ENCODE measurements around the gene HAGH. TPM values are rescaled to one million over a fixed set of nuclear protein-coding genes. Genes with fewer than 3 reads are reported as not detected.

The HAGH gene
- total RNA-seq, 1 experiment from 2014 or later = 36.0 TPM

DNA sequence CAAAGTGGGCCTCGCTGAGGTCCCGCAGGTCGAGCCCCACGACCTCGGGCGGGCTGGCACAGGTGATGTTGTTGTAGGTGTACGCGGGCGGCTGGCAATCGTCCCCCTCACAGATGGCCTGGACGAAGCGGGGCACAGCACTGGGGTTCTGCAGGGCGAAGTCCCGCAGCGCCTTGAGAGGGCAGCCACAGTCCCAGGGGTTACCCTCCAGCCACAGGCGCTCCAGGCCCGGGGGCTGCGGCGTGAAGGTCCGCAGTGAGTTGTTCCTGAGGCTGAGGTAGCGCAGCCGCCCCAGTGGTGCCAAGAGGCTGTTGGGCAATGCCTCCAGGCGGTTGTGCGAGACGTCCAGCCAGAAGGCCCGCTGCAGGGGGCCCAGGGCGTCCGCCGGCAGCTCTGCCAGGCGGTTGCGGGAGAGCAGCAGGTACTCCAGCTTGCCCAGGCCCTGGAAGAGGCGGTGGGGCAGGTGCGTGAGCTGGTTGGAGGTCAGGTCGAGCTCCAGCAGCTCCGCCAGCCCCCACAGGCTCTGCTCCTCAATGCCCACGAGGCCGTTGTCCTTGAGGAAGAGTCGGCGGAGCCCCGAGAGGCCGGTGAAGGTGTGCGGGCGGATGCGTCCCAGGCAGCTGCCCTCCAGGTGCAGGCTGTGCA is 35.9 kb downstream of the HAGH start:
- H3K27ac Mint-ChIP-seq = no peak overlapping the region
- no peak for DNase-seq (ENCODE audit: low spot score)
- TF ChIP-seq, protein P1, sequence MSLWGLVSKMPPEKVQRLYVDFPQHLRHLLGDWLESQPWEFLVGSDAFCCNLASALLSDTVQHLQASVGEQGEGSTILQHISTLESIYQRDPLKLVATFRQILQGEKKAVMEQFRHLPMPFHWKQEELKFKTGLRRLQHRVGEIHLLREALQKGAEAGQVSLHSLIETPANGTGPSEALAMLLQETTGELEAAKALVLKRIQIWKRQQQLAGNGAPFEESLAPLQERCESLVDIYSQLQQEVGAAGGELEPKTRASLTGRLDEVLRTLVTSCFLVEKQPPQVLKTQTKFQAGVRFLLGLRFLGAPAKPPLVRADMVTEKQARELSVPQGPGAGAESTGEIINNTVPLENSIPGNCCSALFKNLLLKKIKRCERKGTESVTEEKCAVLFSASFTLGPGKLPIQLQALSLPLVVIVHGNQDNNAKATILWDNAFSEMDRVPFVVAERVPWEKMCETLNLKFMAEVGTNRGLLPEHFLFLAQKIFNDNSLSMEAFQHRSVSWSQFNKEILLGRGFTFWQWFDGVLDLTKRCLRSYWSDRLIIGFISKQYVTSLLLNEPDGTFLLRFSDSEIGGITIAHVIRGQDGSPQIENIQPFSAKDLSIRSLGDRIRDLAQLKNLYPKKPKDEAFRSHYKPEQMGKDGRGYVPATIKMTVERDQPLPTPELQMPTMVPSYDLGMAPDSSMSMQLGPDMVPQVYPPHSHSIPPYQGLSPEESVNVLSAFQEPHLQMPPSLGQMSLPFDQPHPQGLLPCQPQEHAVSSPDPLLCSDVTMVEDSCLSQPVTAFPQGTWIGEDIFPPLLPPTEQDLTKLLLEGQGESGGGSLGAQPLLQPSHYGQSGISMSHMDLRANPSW (CRISPR knock-in tag; conservative IDR thresholded peaks at IDR 0.05; ENCODE audit: low read depth) = no peak
- TF ChIP-seq SP1 (CRISPR knock-in tag; conservative IDR thresholded peaks at IDR 0.05) = no peak
- TF ChIP-seq, protein P2, sequence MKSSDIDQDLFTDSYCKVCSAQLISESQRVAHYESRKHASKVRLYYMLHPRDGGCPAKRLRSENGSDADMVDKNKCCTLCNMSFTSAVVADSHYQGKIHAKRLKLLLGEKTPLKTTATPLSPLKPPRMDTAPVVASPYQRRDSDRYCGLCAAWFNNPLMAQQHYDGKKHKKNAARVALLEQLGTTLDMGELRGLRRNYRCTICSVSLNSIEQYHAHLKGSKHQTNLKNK (CRISPR knock-in tag; IDR thresholded peaks at IDR 0.05) = no peak
- no peak for TF ChIP-seq EMX1 (CRISPR knock-in tag; IDR thresholded peaks at IDR 0.05)
- TF ChIP-seq TEAD4 (CRISPR knock-in tag; IDR thresholded peaks at IDR 0.05) = no peak
- no peak for TF ChIP-seq TEAD1 (CRISPR knock-in tag; IDR thresholded peaks at IDR 0.05)
- TF ChIP-seq JAZF1 (CRISPR knock-in tag; IDR thresholded peaks at IDR 0.05) = no peak
- TF ChIP-seq, protein P3, sequence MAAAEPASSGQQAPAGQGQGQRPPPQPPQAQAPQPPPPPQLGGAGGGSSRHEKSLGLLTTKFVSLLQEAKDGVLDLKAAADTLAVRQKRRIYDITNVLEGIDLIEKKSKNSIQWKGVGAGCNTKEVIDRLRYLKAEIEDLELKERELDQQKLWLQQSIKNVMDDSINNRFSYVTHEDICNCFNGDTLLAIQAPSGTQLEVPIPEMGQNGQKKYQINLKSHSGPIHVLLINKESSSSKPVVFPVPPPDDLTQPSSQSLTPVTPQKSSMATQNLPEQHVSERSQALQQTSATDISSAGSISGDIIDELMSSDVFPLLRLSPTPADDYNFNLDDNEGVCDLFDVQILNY (CRISPR knock-in tag; IDR thresholded peaks at IDR 0.05) = no peak
- no peaks in the 10 kb centered on the region for H3K4me1 Mint-ChIP-seq
- H3K4me3 Mint-ChIP-seq = no peak overlapping the region
- POLR2A ChIA-PET = no interaction called here
- H3K27me3 Mint-ChIP-seq (ENCODE audit: low read depth) = no peaks in the 10 kb centered on the region
- CTCF ChIA-PET = no interaction called here
- no peak for ATAC-seq
- peaks cover 5% of the 10 kb centered on the region for H3K36me3 Mint-ChIP-seq
- H3K9me3 Mint-ChIP-seq = no peaks in the 10 kb centered on the region

DNA sequence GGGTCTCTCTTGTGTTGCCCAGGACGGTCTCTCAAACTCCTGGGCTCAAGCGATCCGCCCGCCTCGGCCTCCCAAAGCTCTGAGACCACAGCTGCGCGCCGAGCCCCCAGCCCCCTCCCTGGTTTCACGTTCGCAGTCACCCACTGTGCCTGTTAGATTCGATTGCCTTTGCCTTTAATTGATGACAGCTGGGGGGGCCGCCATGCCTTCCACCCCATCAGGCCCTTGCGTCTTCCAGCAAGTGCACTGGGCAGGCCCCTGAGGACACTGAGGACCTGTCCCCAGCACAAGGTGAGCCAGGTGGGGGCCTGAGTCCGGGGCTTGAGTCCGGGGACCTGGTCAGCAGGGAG is 36.4 kb downstream of the HAGH start:
- H3K4me3 Mint-ChIP-seq = no peak overlapping the region
- ChIA-PET CTCF (interaction anchor here (1.5 kb wide), 1 partner anchor 33 kb away, joined by 3 read pairs; no protein-coding TSS in a partner anchor), POLR2A (no interaction called here)
- no peaks in the 10 kb centered on the region for H3K9me3 Mint-ChIP-seq
- H3K27me3 Mint-ChIP-seq (ENCODE audit: low read depth) = no peaks in the 10 kb centered on the region
- H3K27ac Mint-ChIP-seq = no peak overlapping the region
- TF ChIP-seq, protein P4, sequence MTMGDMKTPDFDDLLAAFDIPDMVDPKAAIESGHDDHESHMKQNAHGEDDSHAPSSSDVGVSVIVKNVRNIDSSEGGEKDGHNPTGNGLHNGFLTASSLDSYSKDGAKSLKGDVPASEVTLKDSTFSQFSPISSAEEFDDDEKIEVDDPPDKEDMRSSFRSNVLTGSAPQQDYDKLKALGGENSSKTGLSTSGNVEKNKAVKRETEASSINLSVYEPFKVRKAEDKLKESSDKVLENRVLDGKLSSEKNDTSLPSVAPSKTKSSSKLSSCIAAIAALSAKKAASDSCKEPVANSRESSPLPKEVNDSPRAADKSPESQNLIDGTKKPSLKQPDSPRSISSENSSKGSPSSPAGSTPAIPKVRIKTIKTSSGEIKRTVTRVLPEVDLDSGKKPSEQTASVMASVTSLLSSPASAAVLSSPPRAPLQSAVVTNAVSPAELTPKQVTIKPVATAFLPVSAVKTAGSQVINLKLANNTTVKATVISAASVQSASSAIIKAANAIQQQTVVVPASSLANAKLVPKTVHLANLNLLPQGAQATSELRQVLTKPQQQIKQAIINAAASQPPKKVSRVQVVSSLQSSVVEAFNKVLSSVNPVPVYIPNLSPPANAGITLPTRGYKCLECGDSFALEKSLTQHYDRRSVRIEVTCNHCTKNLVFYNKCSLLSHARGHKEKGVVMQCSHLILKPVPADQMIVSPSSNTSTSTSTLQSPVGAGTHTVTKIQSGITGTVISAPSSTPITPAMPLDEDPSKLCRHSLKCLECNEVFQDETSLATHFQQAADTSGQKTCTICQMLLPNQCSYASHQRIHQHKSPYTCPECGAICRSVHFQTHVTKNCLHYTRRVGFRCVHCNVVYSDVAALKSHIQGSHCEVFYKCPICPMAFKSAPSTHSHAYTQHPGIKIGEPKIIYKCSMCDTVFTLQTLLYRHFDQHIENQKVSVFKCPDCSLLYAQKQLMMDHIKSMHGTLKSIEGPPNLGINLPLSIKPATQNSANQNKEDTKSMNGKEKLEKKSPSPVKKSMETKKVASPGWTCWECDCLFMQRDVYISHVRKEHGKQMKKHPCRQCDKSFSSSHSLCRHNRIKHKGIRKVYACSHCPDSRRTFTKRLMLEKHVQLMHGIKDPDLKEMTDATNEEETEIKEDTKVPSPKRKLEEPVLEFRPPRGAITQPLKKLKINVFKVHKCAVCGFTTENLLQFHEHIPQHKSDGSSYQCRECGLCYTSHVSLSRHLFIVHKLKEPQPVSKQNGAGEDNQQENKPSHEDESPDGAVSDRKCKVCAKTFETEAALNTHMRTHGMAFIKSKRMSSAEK (CRISPR knock-in tag; IDR thresholded peaks at IDR 0.05; ENCODE audit: borderline replicate concordance) = no peak
- TF ChIP-seq PRRX2 (CRISPR knock-in tag; IDR thresholded peaks at IDR 0.05) = no peak
- TF ChIP-seq, protein P5, sequence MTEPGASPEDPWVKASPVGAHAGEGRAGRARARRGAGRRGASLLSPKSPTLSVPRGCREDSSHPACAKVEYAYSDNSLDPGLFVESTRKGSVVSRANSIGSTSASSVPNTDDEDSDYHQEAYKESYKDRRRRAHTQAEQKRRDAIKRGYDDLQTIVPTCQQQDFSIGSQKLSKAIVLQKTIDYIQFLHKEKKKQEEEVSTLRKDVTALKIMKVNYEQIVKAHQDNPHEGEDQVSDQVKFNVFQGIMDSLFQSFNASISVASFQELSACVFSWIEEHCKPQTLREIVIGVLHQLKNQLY (CRISPR knock-in tag; IDR thresholded peaks at IDR 0.05) = no peak
- TF ChIP-seq EMX1 (CRISPR knock-in tag; IDR thresholded peaks at IDR 0.05) = no peak
- TF ChIP-seq TP53 (CRISPR knock-in tag; IDR thresholded peaks at IDR 0.05) = no peak
- TF ChIP-seq, protein P6, sequence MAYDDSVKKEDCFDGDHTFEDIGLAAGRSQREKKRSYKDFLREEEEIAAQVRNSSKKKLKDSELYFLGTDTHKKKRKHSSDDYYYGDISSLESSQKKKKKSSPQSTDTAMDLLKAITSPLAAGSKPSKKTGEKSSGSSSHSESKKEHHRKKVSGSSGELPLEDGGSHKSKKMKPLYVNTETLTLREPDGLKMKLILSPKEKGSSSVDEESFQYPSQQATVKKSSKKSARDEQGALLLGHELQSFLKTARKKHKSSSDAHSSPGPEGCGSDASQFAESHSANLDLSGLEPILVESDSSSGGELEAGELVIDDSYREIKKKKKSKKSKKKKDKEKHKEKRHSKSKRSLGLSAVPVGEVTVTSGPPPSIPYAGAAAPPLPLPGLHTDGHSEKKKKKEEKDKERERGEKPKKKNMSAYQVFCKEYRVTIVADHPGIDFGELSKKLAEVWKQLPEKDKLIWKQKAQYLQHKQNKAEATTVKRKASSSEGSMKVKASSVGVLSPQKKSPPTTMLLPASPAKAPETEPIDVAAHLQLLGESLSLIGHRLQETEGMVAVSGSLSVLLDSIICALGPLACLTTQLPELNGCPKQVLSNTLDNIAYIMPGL (CRISPR knock-in tag; IDR thresholded peaks at IDR 0.05) = no peak
- TF ChIP-seq, protein P7, sequence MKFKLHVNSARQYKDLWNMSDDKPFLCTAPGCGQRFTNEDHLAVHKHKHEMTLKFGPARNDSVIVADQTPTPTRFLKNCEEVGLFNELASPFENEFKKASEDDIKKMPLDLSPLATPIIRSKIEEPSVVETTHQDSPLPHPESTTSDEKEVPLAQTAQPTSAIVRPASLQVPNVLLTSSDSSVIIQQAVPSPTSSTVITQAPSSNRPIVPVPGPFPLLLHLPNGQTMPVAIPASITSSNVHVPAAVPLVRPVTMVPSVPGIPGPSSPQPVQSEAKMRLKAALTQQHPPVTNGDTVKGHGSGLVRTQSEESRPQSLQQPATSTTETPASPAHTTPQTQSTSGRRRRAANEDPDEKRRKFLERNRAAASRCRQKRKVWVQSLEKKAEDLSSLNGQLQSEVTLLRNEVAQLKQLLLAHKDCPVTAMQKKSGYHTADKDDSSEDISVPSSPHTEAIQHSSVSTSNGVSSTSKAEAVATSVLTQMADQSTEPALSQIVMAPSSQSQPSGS (CRISPR knock-in tag; IDR thresholded peaks at IDR 0.05; ENCODE audit: borderline replicate concordance, low read depth) = no peak
- DNase-seq (ENCODE audit: low spot score) = no peak
- no peaks in the 10 kb centered on the region for H3K4me1 Mint-ChIP-seq
- peaks cover 5% of the 10 kb centered on the region for H3K36me3 Mint-ChIP-seq
- ATAC-seq = no peak

Measured in WTC11 (cell line).